Keratinocyte (primary cell): ENCODE measurements around the gene DTNB. TPM values are rescaled to one million over a fixed set of nuclear protein-coding genes. Genes with fewer than 3 reads are reported as not detected.

Experiments used
- DNase-seq: peaks from one replicate; pipeline ENCODE4 v3.0.0-alpha.2; 2011; ENCODE audit warnings: low read depth, missing footprints, low spot score
- FAIRE-seq: peaks from 2 replicates; lab custom pipeline; 2011; peaks lifted over from hg19 to GRCh38; lab: Jason Lieb, UNC
- H2AFZ ChIP-seq: 2 replicates; pipeline ENCODE4 v1.6.0; 2012; ENCODE audit warnings: low read length, control low read depth, inconsistent platforms; ENCODE audit not compliant: control insufficient read depth
- H3K27ac ChIP-seq: 2 replicates; pipeline ENCODE4 v1.5.1; 2011; ENCODE audit warnings: low read length; ENCODE audit not compliant: control insufficient read depth, insufficient read depth
- H3K27me3 ChIP-seq: 3 replicates; pipeline ENCODE4 v1.6.0; 2011; ENCODE audit warnings: low read length; ENCODE audit not compliant: control insufficient read depth, insufficient read depth; ENCODE audit errors: extremely low read depth
- H3K36me3 ChIP-seq, 2 experiments: 2 replicates in 1 of 2; 3 replicates in 1 of 2; pipeline ENCODE4 v1.5.1; 2011; ENCODE audit warnings: low read length in 2 of 2, mild to moderate bottlenecking in 1 of 2; ENCODE audit not compliant: control insufficient read depth in 2 of 2, insufficient read depth in 2 of 2; ENCODE audit errors: extremely low read depth in 1 of 2
- H3K4me1 ChIP-seq: 3 replicates; pipeline ENCODE4 v1.5.1; 2011; ENCODE audit warnings: low read length; ENCODE audit not compliant: control insufficient read depth, insufficient read depth; ENCODE audit errors: extremely low read depth
- H3K4me2 ChIP-seq: 3 replicates; pipeline ENCODE4 v1.6.0; 2011; ENCODE audit warnings: low read depth, low read length; ENCODE audit not compliant: control insufficient read depth, insufficient read depth; ENCODE audit errors: extremely low read depth
- H3K4me3 ChIP-seq, 3 experiments: fragments of 200-600 bp in 1 of 3; sonication (generic) in 1 of 3; 2 replicates in 2 of 3; 3 replicates in 1 of 3; pipeline ENCODE4 v1.5.1; 2011 to 2016; ENCODE audit warnings: low read length in 3 of 3, mild to moderate bottlenecking in 3 of 3, control low read depth in 2 of 3, inconsistent platforms in 1 of 3, low read depth in 1 of 3, mixed read lengths in 1 of 3, mixed run types in 1 of 3, moderate library complexity in 1 of 3; ENCODE audit not compliant: control insufficient read depth in 2 of 3, insufficient read depth in 2 of 3; ENCODE audit errors: extremely low read depth in 1 of 3
- H3K79me2 ChIP-seq: 2 replicates; pipeline ENCODE4 v1.6.0; 2012; ENCODE audit warnings: low read length; ENCODE audit not compliant: control insufficient read depth, insufficient read depth
- H3K9ac ChIP-seq: 3 replicates; pipeline ENCODE4 v1.6.0; 2011; ENCODE audit warnings: low read length; ENCODE audit not compliant: control insufficient read depth, insufficient read depth; ENCODE audit errors: extremely low read depth
- H3K9me1 ChIP-seq: 3 replicates; pipeline ENCODE4 v1.6.0; 2011; ENCODE audit warnings: low read length; ENCODE audit not compliant: control insufficient read depth, insufficient read depth; ENCODE audit errors: extremely low read depth
- H3K9me3 ChIP-seq: 2 replicates; pipeline ENCODE4 v1.5.1; 2012; ENCODE audit warnings: low read depth, low read length; ENCODE audit not compliant: control insufficient read depth
- H4K20me1 ChIP-seq: 3 replicates; pipeline ENCODE4 v1.6.0; 2011; ENCODE audit warnings: low read length; ENCODE audit not compliant: control insufficient read depth, insufficient read depth; ENCODE audit errors: extremely low read depth
- CTCF ChIP-seq, 3 experiments: IDR thresholded peaks in 1 of 3; conservative IDR thresholded peaks in 1 of 3; optimal IDR thresholded peaks in 1 of 3; 2 replicates in 2 of 3; 3 replicates in 1 of 3; pipeline versions ENCODE3 to v1.5.1; 2011; ENCODE audit warnings: low read length in 3 of 3, mild to moderate bottlenecking in 3 of 3, moderate library complexity in 2 of 3, control low read depth in 1 of 3, inconsistent platforms in 1 of 3; ENCODE audit not compliant: insufficient read depth in 2 of 3; ENCODE audit errors: extremely low read depth in 1 of 3
- EZH2 ChIP-seq: IDR thresholded peaks from one replicate; pipeline ENCODE4 v1.6.1; 2012; ENCODE audit warnings: inconsistent platforms, mild to moderate bottlenecking, low read length, moderate library complexity
- dilution Hi-C: fragments of 300-500 bp; cut with MboI; formaldehyde crosslinking; loops from one replicate; pipeline ENCODE4 v1.7.0; 2020; ENCODE audit warnings: low sequenced_read_pairs; ENCODE audit not compliant: extremely low pct_ligation_motif_present
- polyA plus RNA-seq, 5 experiments: library from polyadenylated mRNA; depleted of rRNA in 3 of 5; stranded (reverse) in 3 of 5; stranded (forward) in 1 of 5; unstranded in 1 of 5; fragments of >200 nt; gene quantifications; 1 replicate in 1 of 5; 2 replicates in 3 of 5; 3 replicates in 1 of 5; pipeline versions ENCODE4 v1.2.1 to v1.2.3, GENCODE V29; 2011 to 2012; ENCODE audit warnings: missing spikeins in 2 of 5, low read depth in 1 of 5, low replicate concordance in 1 of 5

The DTNB gene
- polyA plus RNA-seq, 1 donor (not counting 4 experiments of a cell fraction or from before 2014, with no cell fraction given) = 31.5 TPM

GRCh38 chr2:25598911-25599310 is 74.5 kb downstream of the DTNB start:
- no peaks in the 10 kb centered on the region for H3K4me1 ChIP-seq
- DNase-seq (no peak), FAIRE-seq (no peak)
- H2AFZ ChIP-seq = no peak overlapping the region
- H3K36me3 ChIP-seq = peaks cover 0 to 4% of the 10 kb centered on the region in 2 experiments
- H3K9ac ChIP-seq = no peak overlapping the region
- TF ChIP-seq CTCF (optimal IDR thresholded peaks at IDR 0.05 in 1 of 3, IDR thresholded peaks at IDR 0.05 in 1 of 3, conservative IDR thresholded peaks at IDR 0.05 in 1 of 3; ENCODE audit: extremely low read depth in 1 of 3, insufficient read depth in 2 of 3, low read length in 3 of 3) (no peak), EZH2 (no peak)
- H3K9me1 ChIP-seq = no peaks in the 10 kb centered on the region
- H3K9me3 ChIP-seq = no peaks in the 10 kb centered on the region
- H3K27ac ChIP-seq = no peak overlapping the region
- no peak overlapping the region for H3K4me3 ChIP-seq
- H3K79me2 ChIP-seq = no peaks in the 10 kb centered on the region
- H3K4me2 ChIP-seq = no peak overlapping the region
- dilution Hi-C loops = no loop called here
- no peaks in the 10 kb centered on the region for H3K27me3 ChIP-seq
- H4K20me1 ChIP-seq = no peaks in the 10 kb centered on the region

- DNase-seq (no peak), FAIRE-seq (no peak)
- no peak overlapping the region for H3K4me3 ChIP-seq
Observed at GRCh38 chr2:25598332-25598731, 75.0 kb downstream of the DTNB start.

More at GRCh38 chr2:25598332-25598731, 75.0 kb downstream of the DTNB start:
- dilution Hi-C loops = no loop called here
- no peak overlapping the region for H2AFZ ChIP-seq
- no peak overlapping the region for H3K27ac ChIP-seq
- H3K9me1 ChIP-seq = no peaks in the 10 kb centered on the region
- H3K27me3 ChIP-seq = no peaks in the 10 kb centered on the region
- H3K9ac ChIP-seq = no peak overlapping the region
- H3K79me2 ChIP-seq = no peaks in the 10 kb centered on the region
- TF ChIP-seq CTCF (optimal IDR thresholded peaks at IDR 0.05 in 1 of 3, IDR thresholded peaks at IDR 0.05 in 1 of 3, conservative IDR thresholded peaks at IDR 0.05 in 1 of 3; ENCODE audit: extremely low read depth in 1 of 3, insufficient read depth in 2 of 3, low read length in 3 of 3) (no peak), EZH2 (no peak)
- H3K36me3 ChIP-seq = peaks cover 0 to 4% of the 10 kb centered on the region in 2 experiments
- H3K4me1 ChIP-seq = no peaks in the 10 kb centered on the region
- no peak overlapping the region for H3K4me2 ChIP-seq
- no peaks in the 10 kb centered on the region for H3K9me3 ChIP-seq
- no peaks in the 10 kb centered on the region for H4K20me1 ChIP-seq
